Adrenal gland (tissue), 5 donors: ENCODE results near the gene LRRN4CL.

Source experiments
- POLR2A ChIP-seq, 2 donors: fragments of 450-650 bp; IDR thresholded peaks; one replicate each; pipeline ENCODE4 v1.6.1; 2017; ENCODE audit warnings: antibody characterized with exemption in 2 of 2, mild to moderate bottlenecking in 2 of 2, moderate library complexity in 1 of 2
- TF ChIP-seq, protein P1 (sequence below), 6 experiments: fragments of 450-650 bp in 4 of 6; fragments of 200-600 bp in 2 of 6; sonication (generic) in 1 of 6; IDR thresholded peaks; 1 replicate in 5 of 6; 2 replicates in 1 of 6; pipeline versions ENCODE4 v1.5.1 to v1.8.0; 2016 to 2021; ENCODE audit warnings: antibody characterized with exemption in 6 of 6, mild to moderate bottlenecking in 2 of 6, moderate library complexity in 1 of 6
- donor health status: DM: no; HTN: no; CAD: no.

DNA sequence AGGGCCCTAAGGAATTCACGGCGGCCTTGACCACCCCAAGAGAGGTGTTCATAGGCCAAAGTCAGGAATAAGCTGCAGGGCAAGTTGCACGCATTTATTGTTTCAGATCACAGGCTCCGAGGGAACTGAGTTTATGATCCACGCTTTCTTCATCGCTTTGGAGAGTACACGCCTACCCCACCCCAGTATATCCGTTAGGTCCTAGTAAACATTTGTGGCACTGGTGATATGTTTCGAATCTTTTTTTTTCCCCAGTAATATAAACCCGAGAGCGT, 43.7 kb downstream of the LRRN4CL start:
- TF ChIP-seq, protein P1, sequence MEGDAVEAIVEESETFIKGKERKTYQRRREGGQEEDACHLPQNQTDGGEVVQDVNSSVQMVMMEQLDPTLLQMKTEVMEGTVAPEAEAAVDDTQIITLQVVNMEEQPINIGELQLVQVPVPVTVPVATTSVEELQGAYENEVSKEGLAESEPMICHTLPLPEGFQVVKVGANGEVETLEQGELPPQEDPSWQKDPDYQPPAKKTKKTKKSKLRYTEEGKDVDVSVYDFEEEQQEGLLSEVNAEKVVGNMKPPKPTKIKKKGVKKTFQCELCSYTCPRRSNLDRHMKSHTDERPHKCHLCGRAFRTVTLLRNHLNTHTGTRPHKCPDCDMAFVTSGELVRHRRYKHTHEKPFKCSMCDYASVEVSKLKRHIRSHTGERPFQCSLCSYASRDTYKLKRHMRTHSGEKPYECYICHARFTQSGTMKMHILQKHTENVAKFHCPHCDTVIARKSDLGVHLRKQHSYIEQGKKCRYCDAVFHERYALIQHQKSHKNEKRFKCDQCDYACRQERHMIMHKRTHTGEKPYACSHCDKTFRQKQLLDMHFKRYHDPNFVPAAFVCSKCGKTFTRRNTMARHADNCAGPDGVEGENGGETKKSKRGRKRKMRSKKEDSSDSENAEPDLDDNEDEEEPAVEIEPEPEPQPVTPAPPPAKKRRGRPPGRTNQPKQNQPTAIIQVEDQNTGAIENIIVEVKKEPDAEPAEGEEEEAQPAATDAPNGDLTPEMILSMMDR (IDR thresholded peaks at IDR 0.05), result no peak
- TF ChIP-seq POLR2A (IDR thresholded peaks at IDR 0.05), result no peak
